Mesenteric fat pad (tissue), 1 donor: ENCODE measurements around the gene SYMPK. TPM values are rescaled to one million over a fixed set of nuclear protein-coding genes. Genes with fewer than 3 reads are reported as not detected.

ENCODE experiments used
- DNase-seq: peaks from one replicate; pipeline ENCODE4 v3.0.0-alpha.2; 2020; ENCODE audit warnings: low spot score
- total RNA-seq: library from RNA; stranded (reverse); fragmentation: NEBNext Ultra II Directional; extraction: Animal tissue kit (Norgen Biotek cat#: 25700); gene quantifications from one replicate; pipeline ENCODE4 v1.2.1, GENCODE V29; 2021
- donor health status: DM: yes; HTN: yes; CAD: no.

Gene SYMPK
- total RNA-seq, 1 donor from 2014 or later: 52.8 TPM

GRCh38 chr19:45767881-45768654 is 94.9 kb downstream of the SYMPK start:
- DNase-seq: no peak

GRCh38 chr19:45767410-45767880 is 95.5 kb downstream of the SYMPK start:
- DNase-seq: no peak

GRCh38 chr19:45766869-45767346 is 96.0 kb downstream of the SYMPK start:
- DNase-seq: no peak

GRCh38 chr19:45766296-45766868 is 96.6 kb downstream of the SYMPK start:
- DNase-seq: no peak

GRCh38 chr19:45765702-45766295 is 97.1 kb downstream of the SYMPK start:
- no peak for DNase-seq

Other genes with a start within 250 kb of the SYMPK start
- gene EML2, start 223.8 kb downstream of the SYMPK start, total RNA-seq: 33.6 TPM
- gene GIPR, start 194.9 kb downstream of the SYMPK start, total RNA-seq: 7.1 TPM
- gene SNRPD2, start 171.2 kb downstream of the SYMPK start, total RNA-seq: 239 TPM
- gene QPCTL, start 170.5 kb downstream of the SYMPK start, total RNA-seq: 7.7 TPM
- 12.8 TPM for gene FBXO46, start 132.3 kb downstream of the SYMPK start, total RNA-seq
- not detected for gene MEIOSIN, start 129.7 kb downstream of the SYMPK start, total RNA-seq
- gene SIX5, start 93.9 kb downstream of the SYMPK start, total RNA-seq: 18.0 TPM
- 37.5 TPM for gene DMPK, start 80.7 kb downstream of the SYMPK start, total RNA-seq
- gene DMWD, start 70.3 kb downstream of the SYMPK start, total RNA-seq: 57.2 TPM
- gene RSPH6A, start 47.8 kb downstream of the SYMPK start, total RNA-seq: not detected
- gene FOXA3, start 1.2 kb upstream of the SYMPK start, total RNA-seq: not detected
- 14.0 TPM for gene IRF2BP1, start 23.0 kb upstream of the SYMPK start, total RNA-seq
- 10.2 TPM for gene MYPOP, start 39.5 kb upstream of the SYMPK start, total RNA-seq
- gene NANOS2, start 51.6 kb upstream of the SYMPK start, total RNA-seq: not detected
- gene NOVA2, start 110.7 kb upstream of the SYMPK start, total RNA-seq: 15.4 TPM
- gene CCDC61, start 132.3 kb upstream of the SYMPK start, total RNA-seq: 9.8 TPM
- 1.6 TPM for gene PGLYRP1, start 159.9 kb upstream of the SYMPK start, total RNA-seq
- gene IGFL4, start 177.9 kb upstream of the SYMPK start, total RNA-seq: not detected